ENCODE data around the gene GAP43. TPM values are rescaled to one million over a fixed set of nuclear protein-coding genes. Genes with fewer than 3 reads are reported as not detected.

Gene GAP43
- polyA plus RNA-seq, 3 donors: 0.57 to 1.9 (median 0.75) TPM

GRCh38 chr3:115685097-115685496 is 61.8 kb downstream of the GAP43 start:
- no peak for DNase-seq (ENCODE audit: extremely low read depth in 1 of 11, low read depth in 9 of 11, low spot score in 4 of 11)

GRCh38 chr3:115687721-115688120 is 64.4 kb downstream of the GAP43 start:
- no peak for DNase-seq (ENCODE audit: extremely low read depth in 1 of 11, low read depth in 9 of 11, low spot score in 4 of 11)

GRCh38 chr3:115688418-115688817 is 65.1 kb downstream of the GAP43 start:
- DNase-seq (ENCODE audit: extremely low read depth in 1 of 11, low read depth in 9 of 11, low spot score in 4 of 11): no peak

- DNase-seq (ENCODE audit: extremely low read depth in 1 of 11, low read depth in 9 of 11, low spot score in 4 of 11): no peak
Measured at GRCh38 chr3:115689928-115690327, 66.6 kb downstream of the GAP43 start.

GRCh38 chr3:115691964-115692363 is 68.7 kb downstream of the GAP43 start:
- no peak for DNase-seq (ENCODE audit: extremely low read depth in 1 of 11, low read depth in 9 of 11, low spot score in 4 of 11)

GRCh38 chr3:115692887-115693524 is 69.7 kb downstream of the GAP43 start:
- peak; percentile 38 to 82 (median 64) for DNase-seq (ENCODE audit: extremely low read depth in 1 of 11, low read depth in 9 of 11, low spot score in 4 of 11)

GRCh38 chr3:115693868-115694267 is 70.6 kb downstream of the GAP43 start:
- no peak for DNase-seq (ENCODE audit: extremely low read depth in 1 of 11, low read depth in 9 of 11, low spot score in 4 of 11)

GRCh38 chr3:115695090-115695489 is 71.8 kb downstream of the GAP43 start:
- no peak for DNase-seq (ENCODE audit: extremely low read depth in 1 of 11, low read depth in 9 of 11, low spot score in 4 of 11)

- no peak for DNase-seq (ENCODE audit: extremely low read depth in 1 of 11, low read depth in 9 of 11, low spot score in 4 of 11)
Measured at GRCh38 chr3:115697263-115698053, 74.1 kb downstream of the GAP43 start.

- peak in 5 of 11 donors; percentile 9 to 25 (median 13) for DNase-seq (ENCODE audit: extremely low read depth in 1 of 11, low read depth in 9 of 11, low spot score in 4 of 11)
Measured at GRCh38 chr3:115698851-115699591, 75.7 kb downstream of the GAP43 start.

GRCh38 chr3:115699706-115700105 is 76.4 kb downstream of the GAP43 start:
- DNase-seq (ENCODE audit: extremely low read depth in 1 of 11, low read depth in 9 of 11, low spot score in 4 of 11): no peak

- DNase-seq (ENCODE audit: extremely low read depth in 1 of 11, low read depth in 9 of 11, low spot score in 4 of 11): no peak
Measured at GRCh38 chr3:115702598-115702997, 79.3 kb downstream of the GAP43 start.

- DNase-seq (ENCODE audit: extremely low read depth in 1 of 11, low read depth in 9 of 11, low spot score in 4 of 11): no peak
Measured at GRCh38 chr3:115704661-115705338, 81.5 kb downstream of the GAP43 start.

GRCh38 chr3:115706311-115706829 is 83.1 kb downstream of the GAP43 start:
- no peak for DNase-seq (ENCODE audit: extremely low read depth in 1 of 11, low read depth in 9 of 11, low spot score in 4 of 11)

- no peak for DNase-seq (ENCODE audit: extremely low read depth in 1 of 11, low read depth in 9 of 11, low spot score in 4 of 11)
Measured at GRCh38 chr3:115708540-115708939, 85.2 kb downstream of the GAP43 start.

- DNase-seq (ENCODE audit: extremely low read depth in 1 of 11, low read depth in 9 of 11, low spot score in 4 of 11): no peak
Measured at GRCh38 chr3:115709093-115709492, 85.8 kb downstream of the GAP43 start.

GRCh38 chr3:115709931-115710330 is 86.6 kb downstream of the GAP43 start:
- DNase-seq (ENCODE audit: extremely low read depth in 1 of 11, low read depth in 9 of 11, low spot score in 4 of 11): no peak

- DNase-seq (ENCODE audit: extremely low read depth in 1 of 11, low read depth in 9 of 11, low spot score in 4 of 11): no peak
Measured at GRCh38 chr3:115710799-115711198, 87.5 kb downstream of the GAP43 start.

- no peak for DNase-seq (ENCODE audit: extremely low read depth in 1 of 11, low read depth in 9 of 11, low spot score in 4 of 11)
Measured at GRCh38 chr3:115712871-115713270, 89.6 kb downstream of the GAP43 start.

Measured in renal cortex interstitium (tissue), 11 donors.